Embryonic facial prominence (tissue), 1 donor: Measurements from ENCODE around the gene ZNF135.

Experiments used
- DNase-seq: peaks from one replicate; pipeline ENCODE4 v3.0.0-alpha.2; 2016; ENCODE audit errors: extremely low spot score

ZNF135 gene

GRCh38 chr19:58046856-58047255 is 12.2 kb upstream of the ZNF135 start:
- DNase-seq: no peak

DNA sequence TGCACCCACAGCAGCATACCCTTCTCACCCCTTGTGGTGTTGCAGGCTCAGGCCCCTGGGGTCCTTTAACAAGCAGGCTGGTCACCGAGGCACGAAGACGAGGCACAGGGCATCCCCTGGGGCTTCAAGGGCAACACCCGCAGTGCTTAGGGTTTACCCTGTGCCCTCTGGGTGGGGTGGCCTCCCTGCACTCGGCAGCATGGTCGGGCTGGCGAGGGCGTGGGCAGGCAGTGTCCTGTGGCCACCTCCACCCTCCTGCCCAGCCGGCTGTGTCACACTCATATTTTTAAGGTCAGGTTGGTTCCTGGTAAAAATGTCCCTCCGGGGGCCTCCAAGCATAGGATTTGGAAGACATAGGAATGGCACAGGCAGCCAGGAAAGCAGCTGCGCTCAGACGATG is 11.4 kb upstream of the ZNF135 start:
- DNase-seq: no peak

- no peak for DNase-seq
Measured at GRCh38 chr19:58052256-58052655, 6.8 kb upstream of the ZNF135 start.

DNA sequence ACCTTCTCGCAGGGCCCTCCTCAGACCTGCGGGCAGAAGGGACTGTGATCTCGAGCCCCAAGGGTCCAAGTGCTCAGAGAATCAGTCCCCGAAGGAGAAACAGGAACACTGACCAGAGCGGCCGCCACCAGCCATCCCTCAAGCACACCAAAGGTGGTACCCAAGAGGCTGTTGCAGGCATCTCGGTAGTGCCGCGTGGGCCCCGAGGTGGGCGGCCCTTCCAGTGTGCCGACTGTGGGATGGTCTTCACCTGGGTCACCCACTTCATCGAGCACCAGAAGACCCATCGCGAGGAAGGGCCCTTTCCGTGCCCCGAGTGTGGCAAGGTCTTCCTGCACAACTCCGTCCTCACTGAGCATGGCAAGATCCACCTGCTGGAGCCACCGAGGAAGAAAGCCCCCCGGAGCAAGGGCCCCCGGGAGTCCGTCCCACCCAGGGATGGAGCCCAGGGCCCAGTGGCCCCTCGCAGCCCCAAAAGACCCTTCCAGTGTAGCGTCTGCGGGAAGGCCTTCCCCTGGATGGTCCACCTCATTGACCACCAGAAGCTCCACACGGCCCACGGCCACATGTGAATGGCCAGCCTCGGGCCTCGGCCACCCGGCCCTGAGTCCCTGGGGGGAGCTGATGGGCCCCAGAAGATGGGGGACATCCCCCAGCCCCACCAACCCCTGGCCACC is 5.5 kb upstream of the ZNF135 start:
- DNase-seq: no peak

GRCh38 chr19:58054901-58055874 is 3.9 kb upstream of the ZNF135 start:
- DNase-seq: peak; percentile 35

- no peak for DNase-seq
Measured at GRCh38 chr19:58056261-58056660, 2.8 kb upstream of the ZNF135 start.

DNA sequence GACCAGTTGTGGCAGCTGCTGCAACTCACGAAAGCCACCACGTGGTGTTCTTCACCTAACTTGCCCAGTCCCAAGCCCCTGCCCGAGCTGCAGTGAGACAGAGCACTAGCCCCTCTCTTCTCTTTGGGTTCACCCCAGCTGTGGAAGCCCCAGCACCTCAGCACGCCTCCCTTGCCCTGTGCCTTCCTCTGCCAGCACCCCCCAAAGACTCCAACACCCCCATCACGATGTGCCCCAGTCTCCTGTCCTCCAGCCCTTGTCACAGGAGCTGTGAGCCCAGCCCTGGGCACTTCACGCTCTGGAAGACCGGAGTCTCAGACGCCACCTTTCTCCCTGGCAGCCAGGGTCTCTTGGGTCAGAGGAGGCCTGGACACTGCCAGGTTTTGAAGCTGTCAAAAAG is 2.2 kb upstream of the ZNF135 start:
- no peak for DNase-seq

DNA sequence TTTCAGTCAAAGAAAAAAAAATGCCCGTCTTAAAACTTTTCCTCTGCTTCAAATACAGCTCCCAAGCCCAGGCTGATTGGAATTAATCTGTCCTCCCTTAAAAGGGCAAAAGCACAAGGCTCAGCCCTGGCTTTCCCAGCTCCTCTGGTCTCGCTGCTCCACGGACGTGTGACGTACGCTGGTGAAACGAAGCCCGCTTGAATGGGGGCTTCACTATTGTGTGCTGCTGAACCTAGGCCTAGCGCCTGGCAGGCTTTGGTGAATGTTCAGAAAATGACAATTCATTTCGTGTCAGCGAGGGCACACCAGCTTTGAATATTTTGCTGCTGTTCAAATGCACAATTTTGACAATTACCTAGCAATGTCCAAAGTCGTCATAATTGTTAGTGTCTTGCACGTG is 615 bp upstream of the ZNF135 start:
- no peak for DNase-seq

- no peak for DNase-seq
Measured at GRCh38 chr19:58059671-58060078, 593 bp downstream of the ZNF135 start.

DNA sequence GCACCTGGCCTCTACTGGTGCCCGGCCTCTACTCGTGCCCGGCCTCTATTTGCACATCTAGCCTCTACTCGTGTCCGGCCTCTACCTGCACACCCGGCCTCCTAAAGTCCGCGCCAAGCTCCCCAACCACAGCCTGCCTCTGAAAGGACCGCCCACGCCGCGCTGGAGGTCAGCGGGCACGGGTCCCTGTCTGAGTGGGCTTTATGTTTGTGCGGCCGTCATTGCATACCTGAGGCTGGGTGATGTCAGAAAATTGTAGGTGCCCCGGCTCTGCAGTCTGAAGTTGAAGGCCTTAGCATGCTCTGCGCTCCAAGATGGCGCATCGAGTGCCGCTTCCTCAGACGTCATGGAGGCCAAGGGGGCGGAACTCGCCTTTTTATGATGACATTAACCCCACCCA is 1.1 kb downstream of the ZNF135 start:
- DNase-seq: no peak

- no peak for DNase-seq
Measured at GRCh38 chr19:58063712-58064111, 4.6 kb downstream of the ZNF135 start.

DNA sequence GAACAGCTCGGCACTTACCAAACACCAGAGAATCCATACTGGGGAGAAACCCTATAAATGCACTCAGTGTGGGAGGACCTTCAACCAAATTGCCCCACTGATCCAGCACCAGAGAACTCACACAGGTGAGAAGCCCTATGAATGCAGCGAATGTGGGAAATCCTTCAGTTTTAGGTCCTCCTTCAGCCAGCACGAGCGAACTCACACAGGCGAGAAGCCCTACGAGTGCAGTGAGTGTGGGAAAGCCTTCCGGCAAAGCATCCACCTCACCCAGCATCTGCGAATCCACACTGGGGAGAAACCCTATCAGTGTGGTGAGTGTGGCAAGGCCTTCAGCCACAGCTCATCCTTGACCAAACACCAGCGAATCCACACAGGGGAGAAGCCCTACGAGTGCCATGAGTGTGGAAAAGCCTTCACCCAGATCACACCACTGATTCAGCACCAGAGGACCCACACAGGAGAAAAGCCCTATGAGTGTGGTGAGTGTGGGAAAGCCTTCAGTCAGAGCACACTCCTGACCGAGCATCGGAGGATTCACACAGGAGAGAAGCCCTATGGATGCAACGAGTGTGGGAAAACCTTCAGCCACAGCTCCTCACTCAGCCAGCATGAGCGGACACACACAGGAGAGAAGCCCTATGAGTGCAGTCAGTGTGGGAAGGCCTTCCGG is 8.3 kb downstream of the ZNF135 start:
- no peak for DNase-seq

DNA sequence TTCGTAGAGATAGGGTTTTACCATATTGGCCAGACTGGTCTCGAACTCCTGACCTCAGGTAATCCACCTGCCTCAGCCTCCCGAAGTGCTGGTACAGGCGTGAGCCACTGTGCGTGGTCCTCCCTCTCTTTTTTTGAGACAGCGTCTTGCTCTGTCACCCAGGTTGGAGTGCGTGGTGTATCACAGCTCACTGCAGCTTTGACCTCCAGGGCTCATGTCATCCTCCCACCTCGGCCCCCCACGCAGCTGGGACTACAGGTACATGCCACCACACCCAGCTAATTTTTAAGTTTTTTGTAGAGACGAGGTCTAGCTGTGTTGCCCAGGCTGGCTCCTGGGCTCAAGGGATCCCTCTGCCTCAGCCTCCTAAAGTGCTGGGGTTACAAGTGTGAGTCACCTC is 20.7 kb downstream of the ZNF135 start:
- no peak for DNase-seq

GRCh38 chr19:58083021-58083420 is 23.9 kb downstream of the ZNF135 start:
- DNase-seq: no peak

DNA sequence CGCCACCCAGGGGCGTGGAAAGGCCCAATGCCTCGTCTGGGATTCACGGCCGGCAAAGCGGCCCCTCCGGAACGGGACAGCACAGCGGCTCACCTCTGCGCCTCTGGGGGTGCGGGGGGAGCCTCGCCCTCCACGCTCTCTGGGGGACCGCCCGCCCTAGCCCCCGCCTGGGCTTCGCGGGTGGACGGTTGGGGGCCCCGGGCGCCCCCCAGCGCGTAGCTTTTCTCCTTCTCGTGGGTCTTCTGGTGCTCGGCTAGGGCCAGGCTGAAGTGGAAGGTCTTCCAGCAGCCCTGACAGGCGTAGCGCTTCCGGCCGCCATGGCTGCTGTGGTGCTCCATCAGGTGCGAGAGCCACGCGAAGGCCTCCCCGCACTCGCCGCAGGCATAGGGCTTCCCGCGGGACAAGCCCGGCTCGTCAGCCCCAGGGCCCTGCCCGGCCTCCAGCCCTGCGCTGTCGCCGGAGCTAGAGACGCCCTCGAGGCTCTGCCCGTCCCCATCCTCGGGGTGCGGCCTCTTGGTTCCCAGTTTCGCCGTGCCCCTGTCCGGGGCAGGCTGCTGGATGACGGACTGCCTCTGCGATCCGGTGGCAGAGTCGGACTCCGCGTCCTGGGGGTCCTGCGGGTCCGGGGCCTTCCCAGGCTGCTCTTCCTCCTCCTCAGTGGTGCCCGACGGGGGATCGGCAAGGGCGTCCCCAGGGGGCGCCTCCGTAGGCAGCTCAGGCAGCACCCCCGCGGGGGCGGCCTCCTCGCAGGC is 25.7 kb downstream of the ZNF135 start:
- DNase-seq: no peak

DNA sequence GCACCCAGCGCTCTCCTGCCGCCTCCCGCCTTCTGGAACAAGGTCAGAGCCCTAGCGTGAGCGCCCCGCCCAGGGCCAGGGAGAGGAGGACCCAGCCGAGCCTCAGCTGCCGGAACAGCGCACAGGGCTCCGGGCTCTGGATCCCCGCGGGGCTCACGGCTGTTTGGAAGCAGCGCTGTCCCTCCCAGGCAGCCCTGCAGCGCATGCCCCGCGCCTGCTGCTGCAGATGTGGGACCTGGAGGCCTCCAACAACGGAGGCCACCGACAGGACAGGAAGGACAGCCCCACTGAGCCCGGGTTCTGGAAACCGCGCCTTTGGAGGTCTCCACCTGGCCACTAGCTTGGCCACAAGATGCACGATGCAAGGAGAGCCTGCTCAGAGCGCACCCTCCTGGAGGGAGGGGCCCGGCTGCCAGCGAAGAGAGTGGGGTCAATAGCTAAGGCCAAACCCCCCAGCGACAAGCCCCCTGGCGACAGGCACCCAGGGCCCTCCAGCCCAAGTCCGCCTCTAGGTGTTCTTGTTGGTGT is 26.3 kb downstream of the ZNF135 start:
- DNase-seq: no peak

DNA sequence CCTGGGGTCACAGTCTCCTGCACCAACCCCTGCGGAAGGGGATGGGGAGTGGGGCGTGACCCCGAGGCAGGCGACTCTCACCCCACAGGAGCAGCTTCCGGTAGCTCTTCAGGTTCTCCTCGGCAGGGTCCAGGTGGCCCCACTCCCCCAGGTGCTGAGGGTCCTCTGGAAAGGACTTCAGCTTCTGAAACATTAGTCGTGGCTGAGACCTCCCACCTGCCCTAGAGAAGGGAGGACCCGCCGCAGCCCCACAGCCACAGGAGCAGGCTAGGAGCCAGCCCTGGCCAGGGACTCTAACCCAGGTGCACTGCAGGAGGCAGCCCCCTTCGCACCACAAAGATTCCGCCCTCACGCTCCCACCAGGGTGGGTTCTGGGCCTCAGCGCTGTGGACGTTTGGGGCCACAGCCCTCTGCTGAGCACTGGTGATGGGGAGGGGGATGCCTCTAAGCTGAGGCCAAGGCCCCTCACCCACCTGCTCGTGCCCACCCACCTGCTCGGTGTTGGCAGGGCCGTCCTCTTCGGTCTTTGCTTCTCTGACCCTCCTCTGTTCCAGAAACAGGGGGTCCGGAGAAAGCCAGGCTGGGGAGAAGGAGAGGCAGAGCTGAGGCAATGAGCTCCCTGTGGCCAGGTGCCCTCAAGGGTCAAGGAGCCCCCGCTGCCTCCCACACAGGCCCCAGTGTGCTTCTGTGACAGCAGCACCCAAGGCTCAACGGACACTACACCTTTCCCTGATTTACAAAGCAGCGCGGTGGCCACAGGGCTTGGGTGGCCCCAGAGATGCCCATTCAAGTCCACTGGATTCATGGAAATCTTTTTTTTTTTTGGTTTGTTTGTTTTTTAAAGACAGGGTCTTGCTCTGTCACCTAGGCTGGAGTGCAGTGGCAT is 28.0 kb downstream of the ZNF135 start:
- DNase-seq: no peak

DNA sequence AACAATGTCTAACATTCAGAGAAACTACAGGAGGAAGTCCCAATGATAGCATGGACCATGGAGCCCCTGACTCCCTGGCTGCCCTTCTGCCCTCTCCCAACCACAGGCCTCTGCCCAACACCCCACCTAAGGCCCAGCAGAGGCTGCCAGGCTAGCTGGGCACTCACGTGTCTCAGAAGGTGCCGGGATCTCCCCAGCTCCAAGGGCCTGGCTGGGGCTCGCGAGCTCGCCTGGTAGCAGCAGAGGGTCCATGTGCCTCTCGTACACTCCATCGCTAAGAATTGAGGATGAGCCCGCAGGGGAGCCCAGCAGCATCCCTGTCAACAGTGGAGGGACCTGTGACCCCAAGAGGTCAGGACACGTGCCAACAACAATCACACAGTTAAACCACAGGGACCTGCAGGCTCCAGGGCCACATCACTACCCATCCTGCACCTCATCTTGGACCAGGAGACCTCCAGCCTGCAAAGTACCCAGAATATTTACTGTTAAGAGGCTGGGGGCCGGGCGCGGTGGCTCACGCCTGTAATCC is 29.5 kb downstream of the ZNF135 start:
- no peak for DNase-seq

DNA sequence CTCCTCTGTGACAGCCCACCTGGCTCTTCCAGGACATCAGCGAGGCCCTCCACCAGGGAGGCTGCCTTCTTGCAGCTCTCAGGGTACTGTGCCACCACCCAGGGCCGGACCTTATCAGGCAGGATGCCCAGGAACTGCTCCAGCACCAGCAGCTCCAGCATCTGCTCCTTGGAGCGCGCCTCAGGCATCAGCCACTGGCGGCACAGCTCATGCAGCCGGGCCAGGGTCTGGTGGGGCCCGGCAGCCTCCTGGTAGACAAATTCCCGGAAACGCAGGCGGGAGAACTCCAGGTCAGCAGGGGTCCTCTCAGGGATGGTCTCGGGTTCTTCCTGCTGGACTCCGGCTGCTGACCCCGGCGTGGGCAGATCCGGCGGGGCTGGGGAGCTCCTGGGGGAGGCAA is 30.8 kb downstream of the ZNF135 start:
- DNase-seq: no peak

- DNase-seq: no peak
Measured at GRCh38 chr19:58091251-58091995, 32.3 kb downstream of the ZNF135 start.
